H1 (cell line): ENCODE results near the gene CST6. TPM values are rescaled to one million over a fixed set of nuclear protein-coding genes. Genes with fewer than 3 reads are reported as not detected.

ENCODE experiments used
- CTCF ChIA-PET: fragments of 300-600 bp; sonication (Branson Sonifier 250); formaldehyde crosslinking; loops from one replicate; lab custom pipeline; 2021; ENCODE audit not compliant: partially characterized antibody; lab: Charles Lee
- POLR2A ChIA-PET: fragments of 300-600 bp; sonication (Branson Sonifier 250); formaldehyde crosslinking; loops from one replicate; lab custom pipeline; 2021; ENCODE audit warnings: inconsistent platforms; ENCODE audit not compliant: partially characterized antibody; lab: Charles Lee
- DNase-seq, 2 experiments: peaks; one replicate each; pipeline versions ENCODE4 v3.0.0 to v3.0.0-alpha.2; 2010 to 2022; ENCODE audit warnings: low spot score in 2 of 2, low read depth in 1 of 2, mixed read lengths in 1 of 2
- FAIRE-seq: peaks from 2 replicates; lab custom pipeline; 2011; peaks lifted over from hg19 to GRCh38; lab: Jason Lieb, UNC
- H2AFZ ChIP-seq: 2 replicates; pipeline ENCODE4 v1.8.1; 2012; ENCODE audit warnings: low read length, inconsistent platforms
- H2AK5ac ChIP-seq: 2 replicates; pipeline ENCODE4 v1.6.1; 2013; ENCODE audit warnings: low read depth, low read length
- H2BK120ac ChIP-seq: replicated peaks from 2 replicates; pipeline ENCODE3; 2013; ENCODE audit warnings: low read depth, low read length, inconsistent platforms
- H2BK12ac ChIP-seq: 2 replicates; pipeline ENCODE4 v1.6.1; 2013; ENCODE audit warnings: low read depth, low read length
- H2BK15ac ChIP-seq: 2 replicates; pipeline ENCODE4 v1.6.1; 2013; ENCODE audit warnings: low read length
- H2BK20ac ChIP-seq: 2 replicates; pipeline ENCODE4 v1.6.1; 2013; ENCODE audit warnings: low read length
- H2BK5ac ChIP-seq: 2 replicates; pipeline ENCODE4 v1.6.1; 2013; ENCODE audit warnings: low read depth, low read length
- H3K14ac ChIP-seq: 2 replicates; pipeline ENCODE4 v1.6.1; 2013; ENCODE audit warnings: inconsistent platforms; ENCODE audit not compliant: insufficient read length
- H3K18ac ChIP-seq: 2 replicates; pipeline ENCODE4 v1.6.1; 2013; ENCODE audit warnings: low read length; ENCODE audit errors: extremely low read depth
- H3K23ac ChIP-seq: 2 replicates; pipeline ENCODE4 v1.6.1; 2013; ENCODE audit warnings: inconsistent platforms; ENCODE audit not compliant: insufficient read length
- H3K23me2 ChIP-seq: 2 replicates; pipeline ENCODE4 v1.6.1; 2013; ENCODE audit warnings: low read depth, low read length
- H3K27ac ChIP-seq: 2 replicates; pipeline ENCODE4 v1.6.1; 2011; ENCODE audit warnings: low read depth, low read length, inconsistent platforms
- H3K27me3 ChIP-seq, 4 experiments: replicated peaks in 1 of 4; 1 replicate in 1 of 4; 2 replicates in 3 of 4; pipeline versions ENCODE4 v1.6.1 to v1.8.1; 2011 to 2013; ENCODE audit warnings: low read length in 3 of 4, mild to moderate bottlenecking in 3 of 4, inconsistent platforms in 2 of 4, mixed read lengths in 2 of 4, moderate library complexity in 1 of 4; ENCODE audit not compliant: control insufficient read depth in 3 of 4, insufficient read depth in 3 of 4; ENCODE audit errors: extremely low read depth in 1 of 4
- H3K36me3 ChIP-seq, 4 experiments: 2 replicates each; pipeline versions ENCODE4 v1.6.1 to v1.8.1; 2011 to 2013; ENCODE audit warnings: mild to moderate bottlenecking in 4 of 4, low read length in 3 of 4, moderate library complexity in 2 of 4, control low read depth in 1 of 4, inconsistent platforms in 1 of 4; ENCODE audit not compliant: insufficient read depth in 4 of 4, control insufficient read depth in 2 of 4
- H3K4ac ChIP-seq: replicated peaks from 2 replicates; pipeline ENCODE3; 2013; ENCODE audit warnings: low read length, low read depth, mixed read lengths, inconsistent platforms; ENCODE audit not compliant: insufficient read length
- H3K4me1 ChIP-seq, 4 experiments: replicated peaks in 1 of 4; 1 replicate in 1 of 4; 2 replicates in 3 of 4; pipeline versions ENCODE4 v1.6.1 to v1.8.1; 2011 to 2013; ENCODE audit warnings: low read length in 3 of 4, inconsistent platforms in 2 of 4, mixed read lengths in 1 of 4; ENCODE audit not compliant: insufficient read depth in 4 of 4, control insufficient read depth in 3 of 4
- H3K4me2 ChIP-seq, 2 experiments: 2 replicates each; pipeline versions ENCODE4 v1.6.1 to v1.8.1; 2011 to 2013; ENCODE audit warnings: low read depth in 2 of 2, low read length in 2 of 2, control low read depth in 1 of 2, inconsistent platforms in 1 of 2, mild to moderate bottlenecking in 1 of 2; ENCODE audit not compliant: insufficient read depth in 1 of 2
- H3K4me3 ChIP-seq, 4 experiments: fragments of 200-600, 300-600 bp in 1 of 4; sonication (generic), shearing (Covaris generic), sonication (Bioruptor Twin) in 1 of 4; 2 replicates each; pipeline versions ENCODE4 v1.5.1 to v1.8.1; 2011 to 2016; ENCODE audit warnings: low read length in 4 of 4, low read depth in 3 of 4, control low read depth in 2 of 4, inconsistent platforms in 2 of 4, mild to moderate bottlenecking in 2 of 4, mixed read lengths in 1 of 4, moderate library complexity in 1 of 4; ENCODE audit not compliant: insufficient read depth in 2 of 4; ENCODE audit errors: extremely low read depth in 1 of 4
- H3K56ac ChIP-seq: replicated peaks from 2 replicates; pipeline ENCODE3; 2013; ENCODE audit warnings: low read depth, mild to moderate bottlenecking, mixed read lengths, low read length, inconsistent platforms; ENCODE audit not compliant: insufficient read length
- H3K79me1 ChIP-seq: 2 replicates; pipeline ENCODE4 v1.6.1; 2013; ENCODE audit warnings: low read depth, low read length, control low read depth
- H3K79me2 ChIP-seq, 2 experiments: 2 replicates each; pipeline versions ENCODE4 v1.6.1 to v1.8.1; 2012 to 2013; ENCODE audit warnings: low read length in 2 of 2, mild to moderate bottlenecking in 2 of 2, inconsistent platforms in 1 of 2; ENCODE audit not compliant: insufficient read depth in 2 of 2, control insufficient read depth in 1 of 2
- H3K9ac ChIP-seq, 4 experiments: replicated peaks in 1 of 4; 1 replicate in 1 of 4; 2 replicates in 3 of 4; pipeline versions ENCODE4 v1.6.1 to v1.8.1; 2011 to 2013; ENCODE audit warnings: low read depth in 3 of 4, low read length in 3 of 4, control low read depth in 2 of 4, mild to moderate bottlenecking in 2 of 4, moderate library complexity in 2 of 4, inconsistent platforms in 1 of 4; ENCODE audit errors: extremely low read depth in 1 of 4
- H3K9me3 ChIP-seq, 2 experiments: 2 replicates each; pipeline versions ENCODE4 v1.6.1 to v1.8.1; 2012 to 2013; ENCODE audit warnings: mild to moderate bottlenecking in 2 of 2, moderate library complexity in 2 of 2, control low read depth in 1 of 2, inconsistent platforms in 1 of 2, low read depth in 1 of 2, low read length in 1 of 2, mixed read lengths in 1 of 2; ENCODE audit not compliant: insufficient read depth in 2 of 2
- H4K20me1 ChIP-seq, 2 experiments: replicated peaks in 1 of 2; 2 replicates each; pipeline versions ENCODE3 to v1.8.1; 2011 to 2013; ENCODE audit warnings: inconsistent platforms in 2 of 2, low read length in 2 of 2, mild to moderate bottlenecking in 1 of 2; ENCODE audit not compliant: insufficient read depth in 2 of 2, control insufficient read depth in 1 of 2
- H4K5ac ChIP-seq: 2 replicates; pipeline ENCODE4 v1.6.1; 2013; ENCODE audit warnings: low read length, low read depth, mixed read lengths, inconsistent platforms; ENCODE audit not compliant: insufficient read length
- H4K8ac ChIP-seq: 2 replicates; pipeline ENCODE4 v1.8.0; 2013; ENCODE audit warnings: mild to moderate bottlenecking, moderate library complexity, low read length, inconsistent platforms; ENCODE audit not compliant: insufficient read depth; ENCODE audit errors: extremely low read depth
- H4K91ac ChIP-seq: replicated peaks from 2 replicates; pipeline ENCODE3; 2013; ENCODE audit warnings: low read length, mixed read lengths, inconsistent platforms; ENCODE audit not compliant: insufficient read length
- BACH1 ChIP-seq: IDR thresholded peaks from 2 replicates; pipeline ENCODE4 v1.6.1; 2012; ENCODE audit warnings: low read length, improper control_type of control experiment
- CBX8 ChIP-seq: fragments of 300-800, 300-1000 bp; sonication (generic); IDR thresholded peaks from 2 replicates; pipeline ENCODE4 v1.7.1; 2016; ENCODE audit warnings: low read depth, low read length, borderline replicate concordance
- CHD2 ChIP-seq: IDR thresholded peaks from 2 replicates; pipeline ENCODE4 v1.6.1; 2012; ENCODE audit warnings: low read length, improper control_type of control experiment
- CTBP2 ChIP-seq: IDR thresholded peaks from 2 replicates; pipeline ENCODE4 v1.7.0; 2011; ENCODE audit warnings: borderline replicate concordance, mild to moderate bottlenecking, moderate library complexity, mixed read lengths, low read length; ENCODE audit not compliant: insufficient read depth, insufficient read length
- EGR1 ChIP-seq: IDR thresholded peaks from 2 replicates; pipeline ENCODE4 v1.6.1; 2011; ENCODE audit warnings: low read depth, low read length, borderline replicate concordance
- POLR2A ChIP-seq, 2 experiments: IDR thresholded peaks; 1 replicate in 1 of 2; 2 replicates in 1 of 2; pipeline ENCODE4 v1.6.1; 2011; ENCODE audit warnings: low read depth in 2 of 2, low read length in 2 of 2, mild to moderate bottlenecking in 2 of 2; ENCODE audit errors: control extremely low read depth in 1 of 2
- SIN3A ChIP-seq, 2 experiments: IDR thresholded peaks in 1 of 2; conservative IDR thresholded peaks in 1 of 2; 2 replicates each; pipeline ENCODE4 v1.6.1; 2011 to 2012; ENCODE audit warnings: low read length in 2 of 2, improper control_type of control experiment in 1 of 2, low read depth in 1 of 2, mild to moderate bottlenecking in 1 of 2
- SIX5 ChIP-seq: IDR thresholded peaks from 2 replicates; pipeline ENCODE4 v1.6.1; 2011; ENCODE audit warnings: mild to moderate bottlenecking, low read depth, low read length
- SUZ12 ChIP-seq: fragments of 200-600 bp; sonication (generic); IDR thresholded peaks from 2 replicates; pipeline ENCODE4 v1.6.1; 2012; ENCODE audit warnings: mild to moderate bottlenecking, inconsistent platforms, low read length, moderate library complexity, mixed read lengths
- WGBS, 2 experiments: shearing (Covaris generic) in 1 of 2; methylation state at CpG; one replicate each; pipeline versions ENCODE4 v1.1.6 to v1.1.7; 2013 to 2015; ENCODE audit warnings: low lambda C conversion rate in 2 of 2, mixed read lengths in 2 of 2, inconsistent platforms in 1 of 2, low coverage in 1 of 2, missing lambda C conversion rate in 1 of 2; ENCODE audit not compliant: insufficient replicate concordance in 2 of 2, insufficient coverage in 1 of 2, insufficient read length in 1 of 2; ENCODE audit errors: extremely low coverage in 1 of 2, missing lambda C conversion rate in 1 of 2; 5-methylcytosine and 5-hydroxymethylcytosine counted together
- polyA plus RNA-seq, 7 experiments: library from polyadenylated mRNA; depleted of rRNA in 3 of 7; stranded (reverse) in 5 of 7; unstranded in 2 of 7; fragments of >200 nt in 5 of 7; fragments of 200-250 nt in 2 of 7; gene quantifications; 1 replicate in 5 of 7; 2 replicates in 1 of 7; 4 replicates in 1 of 7; pipeline versions ENCODE4 v1.2.1 to v1.2.3, GENCODE V29; 2011 to 2013; ENCODE audit warnings: missing spikeins in 2 of 7, mixed read lengths in 2 of 7
- total RNA-seq: library from RNA; stranded (reverse); fragmentation: NEBNext Ultra II Directional; extraction: Animal tissue kit (Norgen Biotek cat#: 25700); gene quantifications from 2 replicates; pipeline ENCODE4 v1.2.1, GENCODE V29; 2021

CST6 gene
- total and polyA plus RNA-seq, 2 of the 8 experiments (the other 6 are each of a cell fraction or from before 2014, with no cell fraction given) = 1.6 to 7.6 TPM

DNA sequence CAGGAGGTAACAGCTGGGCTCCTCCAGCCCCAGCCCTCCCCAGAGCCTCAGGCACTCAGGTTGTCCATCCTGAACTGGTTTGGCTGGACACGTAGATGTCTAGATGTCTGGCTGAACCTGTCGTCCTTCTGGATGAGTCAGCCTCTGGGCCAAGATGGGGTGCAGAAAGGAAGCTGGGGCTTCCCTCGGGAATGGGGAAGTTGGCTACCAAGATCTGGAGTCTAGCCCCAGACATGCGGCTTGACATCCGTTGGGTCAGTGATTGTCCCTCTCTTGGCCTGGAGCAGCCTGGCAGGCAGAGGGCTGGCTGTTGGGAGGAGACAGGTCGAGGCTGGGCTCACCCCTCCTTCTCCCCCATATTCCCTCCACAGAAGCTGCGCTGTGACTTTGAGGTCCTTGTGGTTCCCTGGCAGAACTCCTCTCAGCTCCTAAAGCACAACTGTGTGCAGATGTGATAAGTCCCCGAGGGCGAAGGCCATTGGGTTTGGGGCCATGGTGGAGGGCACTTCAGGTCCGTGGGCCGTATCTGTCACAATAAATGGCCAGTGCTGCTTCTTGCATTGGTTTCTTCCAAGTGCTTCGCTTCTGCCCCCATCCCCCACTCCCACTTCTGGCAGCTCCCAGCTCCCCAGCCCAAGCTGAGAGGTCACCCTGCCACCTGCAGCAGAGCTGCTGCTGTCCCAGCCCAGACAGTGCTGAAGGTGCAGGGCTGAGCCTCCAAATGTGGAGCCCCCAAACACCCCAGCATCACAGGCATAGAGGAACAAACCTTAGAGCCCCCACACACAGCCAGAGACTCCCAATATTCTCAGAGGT, 1.3 kb downstream of the CST6 start:
- no peak overlapping the region for H3K14ac ChIP-seq
- H3K56ac ChIP-seq = no peak overlapping the region
- no peaks in the 10 kb centered on the region for H3K79me1 ChIP-seq
- H4K20me1 ChIP-seq = no peaks in the 10 kb centered on the region
- no peak overlapping the region for H4K5ac ChIP-seq
- TF ChIP-seq CHD2 (no peak), CTBP2 (no peak), CBX8 (no peak), POLR2A (IDR thresholded peaks at IDR 0.05; ENCODE audit: control extremely low read depth in 1 of 2, low read depth in 2 of 2, low read length in 2 of 2) (no peak), SUZ12 (no peak), SIN3A (conservative IDR thresholded peaks at IDR 0.05 in 1 of 2, IDR thresholded peaks at IDR 0.05 in 1 of 2; ENCODE audit: low read depth in 1 of 2, low read length in 2 of 2) (0 out of 4 replicates have a peak, but pooled peaks of 1 of the 2 experiments have one; percentile 30), SIX5 (no peak), EGR1 (no peak), BACH1 (no peak)
- 0 out of 2 replicates have a peak overlapping the region, but pooled peaks have one; percentile 4 for H2BK15ac ChIP-seq
- H4K8ac ChIP-seq = no peak overlapping the region; the same call in 1 of the 2 replicates
- no peak overlapping the region for H2AK5ac ChIP-seq
- no peak for DNase-seq
- no peak overlapping the region for H2BK20ac ChIP-seq
- POLR2A ChIA-PET = interaction anchor here (0.6 to 3.5 kb wide), 6 partner anchors 9 to 162 kb away, joined by 3 to 15 read pairs (median 4); partner anchors contain the start of genes BANF1, CCDC85B and EIF1AD
- peaks cover 2% of the 10 kb centered on the region; the same call in 1 of the 2 replicates for H3K23me2 ChIP-seq
- H3K9me3 ChIP-seq = no peaks in the 10 kb centered on the region
- H2BK12ac ChIP-seq = peak overlapping the region; percentile 14; the same call in 1 of the 2 replicates
- H3K79me2 ChIP-seq = no peaks in the 10 kb centered on the region
- no peak for FAIRE-seq
- no peak overlapping the region for H2BK120ac ChIP-seq
- no peak overlapping the region for H3K27ac ChIP-seq
- peaks cover 6 to 26% (median 24%) of the 10 kb centered on the region in 4 experiments for H3K27me3 ChIP-seq
- CTCF ChIA-PET = interaction anchor here (0.8 to 6.4 kb wide), 8 partner anchors 9 to 129 kb away, joined by 3 to 35 read pairs (median 4); partner anchors contain the start of genes CATSPER1 and PACS1
- no peak overlapping the region for H2AFZ ChIP-seq
- no peak overlapping the region for H3K4ac ChIP-seq
- no peak overlapping the region for H3K23ac ChIP-seq
- no peaks in the 10 kb centered on the region for H3K36me3 ChIP-seq
- 85% methylated on average over 12 of the region's 12 CpGs; no CpG with 5 or more reads in 1 of the 2 experiments for WGBS, 2 experiments
- H3K18ac ChIP-seq = no peak overlapping the region; the same call in 1 of the 2 replicates
- no peak overlapping the region; a peak in 1 of 4 replicates for H3K4me2 ChIP-seq
- H3K4me1 ChIP-seq = peaks cover 0 to 8% (median 5%) of the 10 kb centered on the region in 4 experiments; a peak in 5 of 7 replicates
- H3K4me3 ChIP-seq = no peak overlapping the region
- no peak overlapping the region for H4K91ac ChIP-seq
- H2BK5ac ChIP-seq = no peak overlapping the region
- no peak overlapping the region; a peak in 1 of 7 replicates for H3K9ac ChIP-seq
